ENCODE measurements around the gene ADAMTS18.
"Not testable (repeated sequence)": the region's sequence is repeated elsewhere in the genome, so short reads cannot be mapped to it uniquely, and the experiment has no call there.

Gene ADAMTS18

DNA sequence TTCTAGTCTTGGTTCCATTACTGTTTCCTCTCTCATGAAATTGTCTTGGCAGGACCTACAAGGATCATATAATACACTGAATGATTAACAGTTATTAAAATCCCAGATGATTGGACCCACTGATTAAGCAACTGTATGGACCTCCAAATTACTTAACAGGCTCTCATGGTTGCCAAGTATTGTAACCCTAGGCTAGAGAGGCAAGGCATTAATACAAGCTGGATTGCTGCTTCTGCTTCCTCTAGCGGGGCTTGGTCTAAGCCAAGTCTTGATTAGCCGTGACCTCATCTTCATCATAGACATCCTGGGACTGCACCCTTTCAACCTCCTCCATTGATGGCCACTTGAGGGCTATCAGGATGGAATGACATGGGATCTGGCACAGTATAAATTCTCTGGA is 188.7 kb downstream of the ADAMTS18 start:
- FAIRE-seq (no peak), DNase-seq (ENCODE audit: insufficient read length, low spot score) (no peak)
- TF ChIP-seq, protein P1, sequence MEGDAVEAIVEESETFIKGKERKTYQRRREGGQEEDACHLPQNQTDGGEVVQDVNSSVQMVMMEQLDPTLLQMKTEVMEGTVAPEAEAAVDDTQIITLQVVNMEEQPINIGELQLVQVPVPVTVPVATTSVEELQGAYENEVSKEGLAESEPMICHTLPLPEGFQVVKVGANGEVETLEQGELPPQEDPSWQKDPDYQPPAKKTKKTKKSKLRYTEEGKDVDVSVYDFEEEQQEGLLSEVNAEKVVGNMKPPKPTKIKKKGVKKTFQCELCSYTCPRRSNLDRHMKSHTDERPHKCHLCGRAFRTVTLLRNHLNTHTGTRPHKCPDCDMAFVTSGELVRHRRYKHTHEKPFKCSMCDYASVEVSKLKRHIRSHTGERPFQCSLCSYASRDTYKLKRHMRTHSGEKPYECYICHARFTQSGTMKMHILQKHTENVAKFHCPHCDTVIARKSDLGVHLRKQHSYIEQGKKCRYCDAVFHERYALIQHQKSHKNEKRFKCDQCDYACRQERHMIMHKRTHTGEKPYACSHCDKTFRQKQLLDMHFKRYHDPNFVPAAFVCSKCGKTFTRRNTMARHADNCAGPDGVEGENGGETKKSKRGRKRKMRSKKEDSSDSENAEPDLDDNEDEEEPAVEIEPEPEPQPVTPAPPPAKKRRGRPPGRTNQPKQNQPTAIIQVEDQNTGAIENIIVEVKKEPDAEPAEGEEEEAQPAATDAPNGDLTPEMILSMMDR (IDR thresholded peaks at IDR 0.05; ENCODE audit: insufficient read depth, missing control alignments), result no peak

DNA sequence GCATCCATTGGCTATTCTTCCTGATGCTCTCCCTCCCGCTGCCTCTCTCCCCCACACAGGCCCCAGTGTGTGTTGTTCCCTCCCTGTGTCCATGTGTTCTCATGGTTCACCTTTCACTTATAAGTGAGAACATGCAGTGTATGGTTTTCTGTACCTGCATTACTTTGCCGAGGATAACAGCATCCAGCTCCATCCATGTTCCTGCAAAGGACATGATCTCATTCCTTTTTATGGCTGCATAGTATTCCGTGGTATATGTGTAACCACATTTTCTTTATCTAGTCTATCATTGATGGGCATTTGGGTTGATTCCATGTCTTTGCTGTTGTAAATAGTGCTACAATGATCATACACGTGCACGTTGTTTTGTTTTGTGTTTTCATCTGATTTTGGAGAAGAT is 192.4 kb downstream of the ADAMTS18 start:
- FAIRE-seq; DNase-seq (ENCODE audit: insufficient read length, low spot score): not testable (repeated sequence)

DNA sequence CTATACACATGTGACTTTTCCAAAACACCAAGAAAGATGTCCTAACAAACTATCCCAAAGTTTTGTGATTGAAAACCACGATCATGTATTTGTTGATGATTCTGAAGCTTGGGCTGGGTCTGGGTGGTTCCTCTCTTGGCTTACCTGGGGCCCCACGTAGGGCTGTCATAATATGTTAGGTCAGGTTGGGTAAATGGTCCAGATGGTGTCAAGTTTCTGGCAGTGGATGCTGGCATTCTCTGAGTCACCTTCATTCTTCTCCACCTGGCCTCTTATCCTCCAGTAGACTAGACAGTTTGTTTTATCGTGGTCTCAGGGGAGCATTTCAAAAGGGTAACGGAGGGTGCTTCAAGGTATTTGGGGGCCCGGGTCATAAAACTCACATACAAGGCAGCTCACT is 196.2 kb downstream of the ADAMTS18 start:
- no peak for FAIRE-seq
- TF ChIP-seq, protein P1 (IDR thresholded peaks at IDR 0.05; ENCODE audit: insufficient read depth, missing control alignments), result no peak
- DNase-seq (ENCODE audit: insufficient read length, low spot score), result no peak

DNA sequence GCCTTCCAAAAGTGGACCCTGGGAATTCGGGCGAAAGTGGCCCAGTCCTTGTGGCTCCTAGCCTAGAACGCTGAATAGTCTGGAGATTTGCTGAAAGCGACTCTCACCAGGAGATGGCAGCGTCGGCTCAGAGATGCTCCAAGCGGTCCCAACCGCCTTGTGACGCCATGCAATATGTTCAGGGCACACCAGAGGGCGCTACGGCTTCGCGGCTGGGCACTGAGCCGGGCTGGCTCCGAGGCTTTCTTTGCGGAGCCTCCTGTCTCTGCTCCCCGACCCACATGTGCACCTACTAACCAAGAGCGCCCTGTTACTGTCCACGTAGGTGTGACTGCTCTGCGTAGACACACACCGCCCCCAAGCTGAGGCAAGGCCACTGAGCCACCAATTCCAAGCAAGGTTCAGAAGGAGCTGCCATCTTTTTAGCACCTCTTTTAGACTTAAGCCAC is 198.7 kb downstream of the ADAMTS18 start:
- no peak for FAIRE-seq
- TF ChIP-seq, protein P1 (IDR thresholded peaks at IDR 0.05; ENCODE audit: insufficient read depth, missing control alignments), result peak; percentile 100
- peak; percentile 17 for DNase-seq (ENCODE audit: insufficient read length, low spot score)

DNA sequence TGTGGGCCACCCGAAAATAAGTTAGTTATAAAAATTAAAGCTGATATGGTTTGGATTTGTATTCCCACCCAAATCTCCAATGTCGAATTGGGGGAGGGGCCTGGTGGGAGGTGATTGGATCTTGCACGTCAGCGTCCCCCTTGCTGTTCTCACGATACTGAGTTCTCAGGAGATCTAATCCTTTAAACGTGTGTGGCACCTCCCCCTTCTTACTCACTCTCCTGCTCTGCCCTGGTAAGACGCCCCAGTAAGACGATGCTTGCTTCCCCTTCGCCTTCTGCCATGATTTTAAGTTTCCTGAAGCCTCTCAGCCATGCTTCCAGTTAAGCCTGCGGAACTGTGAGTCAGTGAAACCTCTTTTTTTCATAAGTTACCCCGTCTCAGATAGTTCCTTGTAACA is 200.2 kb downstream of the ADAMTS18 start:
- TF ChIP-seq, protein P1 (IDR thresholded peaks at IDR 0.05; ENCODE audit: insufficient read depth, missing control alignments), result no peak
- FAIRE-seq (no peak), DNase-seq (ENCODE audit: insufficient read length, low spot score) (no peak)

DNA sequence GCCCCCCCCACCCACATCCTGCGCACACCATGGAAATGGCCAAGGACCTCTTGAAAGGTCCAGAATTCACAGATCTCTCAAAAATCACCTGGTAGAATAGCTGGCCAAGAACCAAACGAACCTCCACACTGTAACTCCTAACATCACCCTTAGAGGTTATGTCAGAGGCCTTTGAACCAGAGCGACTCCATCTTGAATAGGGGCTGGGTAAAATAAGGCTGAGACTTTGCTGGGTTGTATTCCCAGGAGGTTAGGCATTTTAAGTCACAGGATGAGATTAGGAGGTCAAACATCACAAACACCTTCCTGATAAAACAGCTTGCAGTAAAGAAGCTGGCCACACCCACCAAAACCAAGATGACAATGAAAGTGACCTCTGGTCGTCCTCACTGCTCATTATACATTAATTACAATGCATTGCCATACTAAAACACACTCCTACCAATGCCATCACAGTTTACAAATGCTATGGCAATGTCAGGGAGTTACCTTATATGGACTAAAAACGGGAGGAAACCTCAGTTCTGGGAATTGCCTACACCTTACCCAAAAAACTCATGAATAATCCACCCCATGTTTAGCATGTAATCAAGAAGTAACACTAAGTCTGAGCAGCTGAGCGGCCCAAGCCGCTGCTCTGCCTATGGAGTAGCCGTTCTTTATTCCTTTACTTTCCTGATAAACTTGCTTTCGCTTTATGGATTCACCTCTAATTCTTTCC is 200.9 kb downstream of the ADAMTS18 start:
- FAIRE-seq, result no peak
- no peak for DNase-seq (ENCODE audit: insufficient read length, low spot score)
- TF ChIP-seq, protein P1 (IDR thresholded peaks at IDR 0.05; ENCODE audit: insufficient read depth, missing control alignments), result no peak

Measured in D721Med (cell line).